ENCODE data around the gene TBC1D22A.

The TBC1D22A gene

GRCh38 chr22:47041271-47042115, 279.0 kb downstream of the TBC1D22A start:
- DNase-seq (ENCODE audit: low spot score) (no peak), ATAC-seq (ENCODE audit: low read depth) (no peak)
- no peaks in the 10 kb centered on the region for H3K36me3 ChIP-seq (ENCODE audit: low read depth)
- H3K27ac ChIP-seq (ENCODE audit: poor library complexity, severe bottlenecking) = no peak overlapping the region
- no peaks in the 10 kb centered on the region for H3K9me3 ChIP-seq (ENCODE audit: severe bottlenecking)
- H3K4me3 ChIP-seq (ENCODE audit: severe bottlenecking) = no peak overlapping the region
- H3K4me1 ChIP-seq (ENCODE audit: insufficient read depth, poor library complexity, severe bottlenecking) = peaks cover 15% of the 10 kb centered on the region
- H3K27me3 ChIP-seq (ENCODE audit: insufficient read depth, poor library complexity, severe bottlenecking) = no peaks in the 10 kb centered on the region
- TF ChIP-seq CTCF (IDR thresholded peaks at IDR 0.05; ENCODE audit: poor library complexity, severe bottlenecking) = no peak

GRCh38 chr22:47042116-47042825, 279.8 kb downstream of the TBC1D22A start:
- H3K4me1 ChIP-seq (ENCODE audit: insufficient read depth, poor library complexity, severe bottlenecking) = peaks cover 15% of the 10 kb centered on the region
- DNase-seq (ENCODE audit: low spot score) = no peak
- no peaks in the 10 kb centered on the region for H3K9me3 ChIP-seq (ENCODE audit: severe bottlenecking)
- H3K27me3 ChIP-seq (ENCODE audit: insufficient read depth, poor library complexity, severe bottlenecking) = no peaks in the 10 kb centered on the region
- no peaks in the 10 kb centered on the region for H3K36me3 ChIP-seq (ENCODE audit: low read depth)
- ATAC-seq (ENCODE audit: low read depth) = no peak
- no peak for TF ChIP-seq CTCF (IDR thresholded peaks at IDR 0.05; ENCODE audit: poor library complexity, severe bottlenecking)
- no peak overlapping the region for H3K4me3 ChIP-seq (ENCODE audit: severe bottlenecking)
- H3K27ac ChIP-seq (ENCODE audit: poor library complexity, severe bottlenecking) = no peak overlapping the region

- no peak for ATAC-seq (ENCODE audit: low read depth)
- TF ChIP-seq CTCF (IDR thresholded peaks at IDR 0.05; ENCODE audit: poor library complexity, severe bottlenecking) = no peak
Observed at GRCh38 chr22:47042861-47043496, 280.5 kb downstream of the TBC1D22A start.

DNA sequence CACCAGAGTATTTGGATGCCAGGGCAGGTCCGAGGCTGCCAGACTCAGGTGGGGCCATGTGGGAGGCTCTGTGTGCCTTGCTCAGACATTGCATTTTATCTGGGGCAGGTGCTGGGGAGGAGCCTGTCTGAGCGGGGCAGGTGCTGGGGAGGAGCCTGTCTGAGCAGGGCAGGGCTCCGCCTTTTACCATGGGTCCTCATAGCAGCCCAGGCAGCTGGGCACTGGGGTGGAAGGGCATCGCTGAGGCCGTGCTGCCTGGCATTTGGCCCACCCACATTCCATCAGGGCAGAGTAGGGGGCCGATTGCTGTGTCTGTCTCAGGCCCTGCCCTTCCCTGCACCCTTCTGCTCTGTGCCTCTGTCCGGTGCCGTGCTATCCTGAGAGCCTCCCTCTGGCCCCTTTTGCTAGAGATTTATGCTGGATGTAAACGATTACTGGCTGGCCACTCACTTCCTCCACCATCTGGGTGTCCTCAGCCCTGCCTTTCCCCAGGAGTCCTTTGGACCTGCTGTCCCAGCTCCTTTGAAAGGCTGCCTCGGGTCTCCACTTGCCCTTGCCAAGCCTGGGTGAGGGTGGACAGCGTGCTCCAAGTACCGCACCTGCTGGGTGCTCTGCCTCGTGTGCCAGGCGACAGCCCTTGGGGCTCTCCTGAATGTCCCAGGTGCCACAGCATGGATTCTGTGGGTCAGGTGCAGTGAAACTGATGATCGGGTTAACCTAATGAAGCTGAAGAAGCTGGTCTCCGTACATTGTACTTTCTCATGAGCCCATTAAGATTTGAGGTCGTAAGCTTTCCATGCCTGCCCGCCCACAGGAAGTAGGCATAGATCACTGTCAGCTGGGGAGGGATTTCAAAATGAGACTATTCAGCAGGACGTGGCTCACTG, 281.6 kb downstream of the TBC1D22A start:
- ATAC-seq (ENCODE audit: low read depth) (peak; percentile 82), DNase-seq (ENCODE audit: low spot score) (peak; percentile 61)
- H3K27ac ChIP-seq (ENCODE audit: poor library complexity, severe bottlenecking) = peak overlapping the region; percentile 19

More at GRCh38 chr22:47042861-47043496, 280.5 kb downstream of the TBC1D22A start:
- no peak overlapping the region for H3K4me3 ChIP-seq (ENCODE audit: severe bottlenecking)
- no peak overlapping the region for H3K27ac ChIP-seq (ENCODE audit: poor library complexity, severe bottlenecking)
- H3K9me3 ChIP-seq (ENCODE audit: severe bottlenecking) = no peaks in the 10 kb centered on the region
- peaks cover 15% of the 10 kb centered on the region for H3K4me1 ChIP-seq (ENCODE audit: insufficient read depth, poor library complexity, severe bottlenecking)
- no peaks in the 10 kb centered on the region for H3K27me3 ChIP-seq (ENCODE audit: insufficient read depth, poor library complexity, severe bottlenecking)
- no peak for DNase-seq (ENCODE audit: low spot score)
- no peaks in the 10 kb centered on the region for H3K36me3 ChIP-seq (ENCODE audit: low read depth)

More for the DNA sequence above, 281.6 kb downstream of the TBC1D22A start:
- Histone ChIP-seq H3K4me3 (ENCODE audit: severe bottlenecking) (no peak overlapping the region), H3K27me3 (ENCODE audit: insufficient read depth, poor library complexity, severe bottlenecking) (no peaks in the 10 kb centered on the region), H3K4me1 (ENCODE audit: insufficient read depth, poor library complexity, severe bottlenecking) (peaks cover 22% of the 10 kb centered on the region), H3K36me3 (ENCODE audit: low read depth) (no peaks in the 10 kb centered on the region), H3K9me3 (ENCODE audit: severe bottlenecking) (no peaks in the 10 kb centered on the region)
- no peak for TF ChIP-seq CTCF (IDR thresholded peaks at IDR 0.05; ENCODE audit: poor library complexity, severe bottlenecking)

All from RWPE2 (cell line).